GM12878 (cell line): ENCODE results near the gene CMSS1. TPM values are rescaled to one million over a fixed set of nuclear protein-coding genes. Genes with fewer than 3 reads are reported as not detected.

Experiments used
- ATAC-seq: fragments of 200-7000 bp; cut with Tn5 transposase; 3 replicates; pipeline ENCODE4 v1.9.1; 2020; ENCODE audit warnings: mild to moderate bottlenecking, moderate library complexity
- BruUV-seq: library from RNA; stranded (reverse); fragments of 400-500 nt; replicated peaks from 2 replicates; lab custom pipeline; 2021; lab: Mats Ljungman, UMichigan
- CTCF ChIA-PET: fragments of 300-600 bp; sonication (Branson Sonifier 250); formaldehyde crosslinking; extraction: SDS; loops from one replicate; lab custom pipeline; 2021; ENCODE audit warnings: inconsistent platforms; lab: Yijun Ruan, JAX
- POLR2A ChIA-PET: fragments of 350-600 bp; formaldehyde crosslinking; extraction: SDS; loops from one replicate; lab custom pipeline; 2021; ENCODE audit warnings: inconsistent platforms; lab: Charles Lee
- RAD21 ChIA-PET: fragments of 300-600 bp; sonication (Branson Sonifier 250); formaldehyde crosslinking; loops from one replicate; lab custom pipeline; 2023; ENCODE audit warnings: antibody characterized with exemption; ENCODE audit not compliant: unreplicated experiment; lab: Charles Lee
- SMC1A ChIA-PET: fragments of 300-600 bp; sonication (Branson Sonifier 250); formaldehyde crosslinking; loops from one replicate; lab custom pipeline; 2023; ENCODE audit not compliant: unreplicated experiment, uncharacterized antibody; lab: Charles Lee
- DNase-seq: peaks from one replicate; pipeline ENCODE4 v3.0.0-alpha.2; 2011; ENCODE audit warnings: low read depth, low spot score
- FAIRE-seq: peaks from 3 replicates; lab custom pipeline; 2011; peaks lifted over from hg19 to GRCh38; lab: Jason Lieb, UNC
- H2AFZ ChIP-seq: 2 replicates; pipeline ENCODE4 v1.6.0; 2011; ENCODE audit warnings: low read depth, low read length, control low read depth; ENCODE audit not compliant: control insufficient read depth
- H3K27ac ChIP-seq: 2 replicates; pipeline ENCODE4 v1.5.1; 2011; ENCODE audit warnings: control low read depth; ENCODE audit not compliant: control insufficient read depth, insufficient read depth
- H3K27me3 ChIP-seq, 2 experiments: replicated peaks in 1 of 2; 2 replicates each; pipeline versions ENCODE4 v1.6.0 to v1.6.1; 2011; ENCODE audit warnings: low read length in 1 of 2; ENCODE audit not compliant: control insufficient read depth in 2 of 2, insufficient read depth in 2 of 2
- H3K36me3 ChIP-seq, 2 experiments: 2 replicates each; pipeline ENCODE4 v1.5.1; 2011; ENCODE audit warnings: low read length in 1 of 2; ENCODE audit not compliant: control insufficient read depth in 2 of 2, insufficient read depth in 2 of 2
- H3K4me1 ChIP-seq: 2 replicates; pipeline ENCODE4 v1.6.1; 2011; ENCODE audit warnings: mild to moderate bottlenecking, low read length, moderate library complexity, mixed read lengths; ENCODE audit not compliant: control insufficient read depth, insufficient read depth
- H3K4me2 ChIP-seq: 2 replicates; pipeline ENCODE4 v1.6.0; 2011; ENCODE audit warnings: control low read depth; ENCODE audit not compliant: control insufficient read depth, insufficient read depth
- H3K4me3 ChIP-seq: fragments of 200-600 bp; sonication (generic); 2 replicates; pipeline ENCODE4 v1.5.1; 2016
- H3K79me2 ChIP-seq: 2 replicates; pipeline ENCODE4 v1.6.0; 2011; ENCODE audit warnings: low read length; ENCODE audit not compliant: control insufficient read depth, insufficient read depth
- H3K9ac ChIP-seq: 2 replicates; pipeline ENCODE4 v1.8.0; 2011; ENCODE audit warnings: low read length, control low read depth, mixed read lengths; ENCODE audit not compliant: control insufficient read depth, insufficient read depth
- H3K9me3 ChIP-seq: replicated peaks from 3 replicates; pipeline ENCODE4 v1.5.1; 2011; ENCODE audit warnings: mild to moderate bottlenecking, low read length; ENCODE audit not compliant: control insufficient read depth, insufficient read depth
- H4K20me1 ChIP-seq: 2 replicates; pipeline ENCODE4 v1.6.0; 2011; ENCODE audit not compliant: control insufficient read depth, insufficient read depth
- ASH2L ChIP-seq: fragments of 300-600, 200-600 bp; sonication (generic); IDR thresholded peaks from 2 replicates; pipeline ENCODE4 v1.6.1; 2017; ENCODE audit warnings: low read depth, mild to moderate bottlenecking, borderline replicate concordance
- BMI1 ChIP-seq: fragments of 450-650 bp; IDR thresholded peaks from 2 replicates; pipeline ENCODE4 v1.6.1; 2016; ENCODE audit warnings: mild to moderate bottlenecking, moderate library complexity, borderline replicate concordance
- CREM ChIP-seq: IDR thresholded peaks from 2 replicates; pipeline ENCODE4 v1.6.1; 2014; ENCODE audit warnings: antibody characterized with exemption, low read depth
- ESRRA ChIP-seq: IDR thresholded peaks from 2 replicates; pipeline ENCODE4 v1.6.1; 2012; ENCODE audit warnings: mild to moderate bottlenecking, low read length, improper control_type of control experiment
- ETV6 ChIP-seq, 2 experiments: fragments of 450-650 bp in 1 of 2; IDR thresholded peaks in 1 of 2; conservative IDR thresholded peaks in 1 of 2; 2 replicates each; pipeline ENCODE4 v1.6.1; 2014; ENCODE audit warnings: antibody characterized with exemption in 1 of 2, borderline replicate concordance in 1 of 2, low read depth in 1 of 2, mild to moderate bottlenecking in 1 of 2, moderate library complexity in 1 of 2
- FOXK2 ChIP-seq: fragments of 450-650 bp; IDR thresholded peaks from 2 replicates; pipeline ENCODE4 v1.6.1; 2017; ENCODE audit warnings: mild to moderate bottlenecking, moderate library complexity
- KDM1A ChIP-seq: fragments of 200-600 bp; sonication (generic); IDR thresholded peaks from 2 replicates; pipeline ENCODE4 v1.6.1; 2016; ENCODE audit warnings: borderline replicate concordance
- KLF5 ChIP-seq: fragments of 450-650 bp; IDR thresholded peaks from 2 replicates; pipeline ENCODE4 v1.6.1; 2014; ENCODE audit warnings: mild to moderate bottlenecking; ENCODE audit not compliant: partially characterized antibody
- LARP7 ChIP-seq: fragments of 450-650 bp; IDR thresholded peaks from 2 replicates; pipeline ENCODE4 v1.6.1; 2017; ENCODE audit warnings: mild to moderate bottlenecking
- MXI1 ChIP-seq: fragments of 150-350 bp; IDR thresholded peaks from 2 replicates; pipeline ENCODE4 v1.6.1; 2011; ENCODE audit warnings: low read depth, mild to moderate bottlenecking, inconsistent platforms, low read length, improper control_type of control experiment
- NRF1 ChIP-seq: conservative IDR thresholded peaks from 2 replicates; pipeline ENCODE4 v1.6.1; 2011; ENCODE audit warnings: mild to moderate bottlenecking, low read depth, low read length, improper control_type of control experiment
- PAX8 ChIP-seq: fragments of 450-650 bp; IDR thresholded peaks from 2 replicates; pipeline ENCODE4 v1.6.1; 2017; ENCODE audit warnings: mild to moderate bottlenecking, moderate library complexity
- RFX5 ChIP-seq: IDR thresholded peaks from 2 replicates; pipeline ENCODE4 v1.6.1; 2011; ENCODE audit warnings: low read depth, low read length, improper control_type of control experiment
- RUNX3 ChIP-seq: IDR thresholded peaks from 2 replicates; pipeline ENCODE4 v1.6.1; 2012; ENCODE audit warnings: low read length, inconsistent platforms
- SIX5 ChIP-seq: IDR thresholded peaks from 2 replicates; pipeline ENCODE4 v1.6.1; 2011; ENCODE audit warnings: mild to moderate bottlenecking, low read depth, low read length, moderate library complexity; ENCODE audit not compliant: severe bottlenecking
- SUPT20H ChIP-seq: IDR thresholded peaks from 2 replicates; pipeline ENCODE4 v1.6.1; 2011; ENCODE audit warnings: low read depth, mild to moderate bottlenecking, low read length, moderate library complexity, borderline replicate concordance; ENCODE audit not compliant: control insufficient read depth
- SUZ12 ChIP-seq: fragments of 200-600 bp; sonication (generic); IDR thresholded peaks from one replicate; pipeline ENCODE4 v1.6.1; 2018; ENCODE audit warnings: antibody characterized with exemption, mild to moderate bottlenecking; ENCODE audit not compliant: unreplicated experiment
- ZBED1 ChIP-seq: IDR thresholded peaks from 2 replicates; pipeline ENCODE4 v1.6.1; 2016; ENCODE audit warnings: borderline replicate concordance
- WGBS: methylation state at CpG from one replicate; pipeline ENCODE4 v1.1.6; 2016; ENCODE audit warnings: low lambda C conversion rate; ENCODE audit not compliant: insufficient replicate concordance, insufficient coverage; ENCODE audit errors: missing lambda C conversion rate; 5-methylcytosine and 5-hydroxymethylcytosine counted together
- in situ Hi-C: fragments of 300-500 bp; cut with MboI; formaldehyde crosslinking; loops from 9 replicates; pipeline ENCODE4 v1.14.3; 2018; ENCODE audit warnings: mixed read lengths
- intact Hi-C: fragments of 100-400 bp; cut with micrococcal nuclease; formaldehyde crosslinking; loops from one replicate; pipeline ENCODE4 v1.14.2; 2022; ENCODE audit not compliant: unreplicated experiment
- polyA plus RNA-seq, 11 experiments: library from polyadenylated mRNA; depleted of rRNA in 4 of 11; unstranded in 6 of 11; stranded (reverse) in 5 of 11; fragments of >200 nt; fragmentation: Nextera tagmentation in 4 of 11; fragmentation: Illumina TruSeq in 1 of 11; extraction: Ambion mirVana in 4 of 11; extraction: Trizol in 1 of 11; gene quantifications; 1 replicate in 1 of 11; 2 replicates in 10 of 11; pipeline versions ENCODE4 v1.2.1 to v1.2.3, GENCODE V29; 2011 to 2016; ENCODE audit warnings: inconsistent platforms in 2 of 11, missing spikeins in 2 of 11, low read depth in 1 of 11
- total RNA-seq, 4 experiments: library from RNA; depleted of rRNA in 3 of 4; stranded (reverse); fragments of >200 nt in 3 of 4; fragmentation: Illumina TruSeq in 1 of 4; extraction: Trizol in 1 of 4; gene quantifications; 2 replicates each; pipeline versions ENCODE4 v1.2.1 to v1.2.3, GENCODE V29; 2013 to 2021
- TF ChIP-seq, protein P1 (sequence below): IDR thresholded peaks from 2 replicates; pipeline ENCODE4 v1.6.1; 2011; ENCODE audit warnings: borderline replicate concordance, low read depth, mild to moderate bottlenecking, moderate library complexity, low read length; ENCODE audit not compliant: insufficient read depth, poor library complexity, severe bottlenecking
- TF ChIP-seq, protein P2 (sequence below): fragments of 450-650 bp; formaldehyde crosslinking; IDR thresholded peaks from 2 replicates; pipeline ENCODE4 v1.4.0; 2020; ENCODE audit warnings: mild to moderate bottlenecking, moderate library complexity

CMSS1 gene
- total and polyA plus RNA-seq, 10 of the 15 experiments (the other 5 are each of a cell fraction or from before 2014, with no cell fraction given), result 31.0 to 118 (median 70.1) TPM

DNA sequence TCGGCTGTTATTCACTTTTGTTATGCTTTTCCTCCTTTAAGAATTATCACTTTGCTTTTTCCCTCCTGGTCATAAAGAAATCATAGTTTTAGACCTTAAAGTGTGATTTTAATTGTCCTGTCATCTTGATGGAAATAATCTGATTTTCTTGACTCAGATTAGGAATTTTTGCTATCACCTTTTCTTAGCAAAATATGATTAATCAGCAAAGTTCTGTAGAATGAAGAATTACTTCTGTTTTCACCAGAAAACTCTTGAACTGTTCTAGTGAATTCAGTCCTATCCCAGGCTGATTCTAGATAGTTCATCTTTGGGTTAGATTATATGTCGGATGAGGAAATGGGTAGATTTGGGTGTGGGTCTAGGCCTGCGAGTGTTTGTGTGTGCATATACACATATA is 12.2 kb downstream of the CMSS1 start:
- in situ Hi-C loops, result loop anchor here (10.0 kb wide), 1 partner anchor 765 kb away; no protein-coding TSS in a partner anchor
- no peaks in the 10 kb centered on the region for H3K9me3 ChIP-seq
- ChIA-PET SMC1A (interaction anchor here (0.7 to 1.2 kb wide), 2 partner anchors 18 to 218 kb away, joined by 3 read pairs; no protein-coding TSS in a partner anchor), RAD21 (interaction anchor here (2.4 kb wide), 2 partner anchors 14 to 424 kb away, joined by 6 to 16 read pairs; no protein-coding TSS in a partner anchor), CTCF (interaction anchor here (1.3 to 6.3 kb wide), 3 partner anchors 14 to 762 kb away, joined by 4 to 73 read pairs (median 60); no protein-coding TSS in a partner anchor), POLR2A (no interaction called here)
- no peak overlapping the region for H3K4me3 ChIP-seq
- H3K27ac ChIP-seq, result no peak overlapping the region
- no peaks in the 10 kb centered on the region for H3K36me3 ChIP-seq
- intact Hi-C loops, result loop anchor here (5.0 kb wide), 2 partner anchors 627 to 762 kb away; no protein-coding TSS in a partner anchor
- no peaks in the 10 kb centered on the region for H3K27me3 ChIP-seq
- H3K9ac ChIP-seq, result no peak overlapping the region
- H3K4me1 ChIP-seq, result peaks cover 4% of the 10 kb centered on the region; the same call in 1 of the 2 replicates
- no peaks in the 10 kb centered on the region for H4K20me1 ChIP-seq
- FAIRE-seq, result no peak
- DNase-seq, result no peak
- H2AFZ ChIP-seq, result no peak overlapping the region
- ATAC-seq, result no peak
- no peaks in the 10 kb centered on the region; the same call in none of the 2 replicates for H3K79me2 ChIP-seq
- 83% methylated on average over 3 of the region's 3 CpGs for WGBS
- no TSS peak for BruUV-seq
- H3K4me2 ChIP-seq, result no peak overlapping the region
- TF ChIP-seq KDM1A, result no peak
- TF ChIP-seq, protein P1, sequence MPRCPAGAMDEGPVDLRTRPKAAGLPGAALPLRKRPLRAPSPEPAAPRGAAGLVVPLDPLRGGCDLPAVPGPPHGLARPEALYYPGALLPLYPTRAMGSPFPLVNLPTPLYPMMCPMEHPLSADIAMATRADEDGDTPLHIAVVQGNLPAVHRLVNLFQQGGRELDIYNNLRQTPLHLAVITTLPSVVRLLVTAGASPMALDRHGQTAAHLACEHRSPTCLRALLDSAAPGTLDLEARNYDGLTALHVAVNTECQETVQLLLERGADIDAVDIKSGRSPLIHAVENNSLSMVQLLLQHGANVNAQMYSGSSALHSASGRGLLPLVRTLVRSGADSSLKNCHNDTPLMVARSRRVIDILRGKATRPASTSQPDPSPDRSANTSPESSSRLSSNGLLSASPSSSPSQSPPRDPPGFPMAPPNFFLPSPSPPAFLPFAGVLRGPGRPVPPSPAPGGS, result no peak
- TF ChIP-seq SUZ12, result no peak
- no peak for TF ChIP-seq ZBED1
- TF ChIP-seq KLF5, result no peak
- no peak for TF ChIP-seq ESRRA
- TF ChIP-seq ASH2L, result no peak
- no peak for TF ChIP-seq SIX5
- TF ChIP-seq NRF1, result no peak
- no peak for TF ChIP-seq RFX5
- TF ChIP-seq MXI1, result no peak
- TF ChIP-seq BMI1, result no peak
- TF ChIP-seq, protein P2, sequence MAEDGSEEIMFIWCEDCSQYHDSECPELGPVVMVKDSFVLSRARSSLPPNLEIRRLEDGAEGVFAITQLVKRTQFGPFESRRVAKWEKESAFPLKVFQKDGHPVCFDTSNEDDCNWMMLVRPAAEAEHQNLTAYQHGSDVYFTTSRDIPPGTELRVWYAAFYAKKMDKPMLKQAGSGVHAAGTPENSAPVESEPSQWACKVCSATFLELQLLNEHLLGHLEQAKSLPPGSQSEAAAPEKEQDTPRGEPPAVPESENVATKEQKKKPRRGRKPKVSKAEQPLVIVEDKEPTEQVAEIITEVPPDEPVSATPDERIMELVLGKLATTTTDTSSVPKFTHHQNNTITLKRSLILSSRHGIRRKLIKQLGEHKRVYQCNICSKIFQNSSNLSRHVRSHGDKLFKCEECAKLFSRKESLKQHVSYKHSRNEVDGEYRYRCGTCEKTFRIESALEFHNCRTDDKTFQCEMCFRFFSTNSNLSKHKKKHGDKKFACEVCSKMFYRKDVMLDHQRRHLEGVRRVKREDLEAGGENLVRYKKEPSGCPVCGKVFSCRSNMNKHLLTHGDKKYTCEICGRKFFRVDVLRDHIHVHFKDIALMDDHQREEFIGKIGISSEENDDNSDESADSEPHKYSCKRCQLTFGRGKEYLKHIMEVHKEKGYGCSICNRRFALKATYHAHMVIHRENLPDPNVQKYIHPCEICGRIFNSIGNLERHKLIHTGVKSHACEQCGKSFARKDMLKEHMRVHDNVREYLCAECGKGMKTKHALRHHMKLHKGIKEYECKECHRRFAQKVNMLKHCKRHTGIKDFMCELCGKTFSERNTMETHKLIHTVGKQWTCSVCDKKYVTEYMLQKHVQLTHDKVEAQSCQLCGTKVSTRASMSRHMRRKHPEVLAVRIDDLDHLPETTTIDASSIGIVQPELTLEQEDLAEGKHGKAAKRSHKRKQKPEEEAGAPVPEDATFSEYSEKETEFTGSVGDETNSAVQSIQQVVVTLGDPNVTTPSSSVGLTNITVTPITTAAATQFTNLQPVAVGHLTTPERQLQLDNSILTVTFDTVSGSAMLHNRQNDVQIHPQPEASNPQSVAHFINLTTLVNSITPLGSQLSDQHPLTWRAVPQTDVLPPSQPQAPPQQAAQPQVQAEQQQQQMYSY (CRISPR knock-in tag), result no peak
- no peak for TF ChIP-seq ETV6 (conservative IDR thresholded peaks at IDR 0.05 in 1 of 2, IDR thresholded peaks at IDR 0.05 in 1 of 2; ENCODE audit: borderline replicate concordance in 1 of 2, low read depth in 1 of 2)
- TF ChIP-seq SUPT20H, result no peak
- TF ChIP-seq LARP7, result no peak
- no peak for TF ChIP-seq PAX8
- no peak for TF ChIP-seq CREM
- no peak for TF ChIP-seq FOXK2
- TF ChIP-seq RUNX3, result no peak
